Lower leg skin (tissue), 4 donors: ENCODE data around the gene PSMD13. TPM values are rescaled to one million over a fixed set of nuclear protein-coding genes. Genes with fewer than 3 reads are reported as not detected.

Experiments used
- DNase-seq, 2 donors: peaks; one replicate each; pipeline ENCODE4 v3.0.0-alpha.2; 2019; ENCODE audit warnings: low spot score in 2 of 2
- H3K4me3 ChIP-seq: fragments of 200-600 bp; sonication (generic); 2 replicates; pipeline ENCODE4 v1.5.1; 2017; ENCODE audit warnings: mild to moderate bottlenecking, low read depth; ENCODE audit not compliant: poor library complexity, severe bottlenecking
- CTCF ChIP-seq, 3 donors: fragments of 450-650 bp; IDR thresholded peaks; one replicate each; pipeline ENCODE4 v1.5.1; 2016; ENCODE audit warnings: antibody characterized with exemption in 3 of 3, mild to moderate bottlenecking in 3 of 3, moderate library complexity in 2 of 3
- POLR2A ChIP-seq, 2 donors: fragments of 450-650 bp; IDR thresholded peaks; one replicate each; pipeline ENCODE4 v1.6.1; 2016 to 2017; ENCODE audit warnings: antibody characterized with exemption in 2 of 2, mild to moderate bottlenecking in 1 of 2, moderate library complexity in 1 of 2
- WGBS, 2 donors: methylation state at CpG; one replicate each; pipeline ENCODE4 v1.1.5; 2018; 5-methylcytosine and 5-hydroxymethylcytosine counted together
- intact Hi-C: fragments of 100-400 bp; cut with DNase I; formaldehyde crosslinking; loops from one replicate; pipeline ENCODE4 v1.15.0; 2023; ENCODE audit warnings: low total_unique reads
- total RNA-seq, 4 donors: library from RNA; depleted of rRNA; stranded (reverse); fragments of >200 nt; gene quantifications; one replicate each; pipeline ENCODE4 v1.1.0, GENCODE V29; 2016

PSMD13 gene
- total RNA-seq, 4 donors from 2014 or later, result 65.1 to 115 (median 90.8) TPM

- DNase-seq, result peak in 1 of 2 donors; percentile 85
- TF ChIP-seq POLR2A (IDR thresholded peaks at IDR 0.05), result no peak
- TF ChIP-seq CTCF (IDR thresholded peaks at IDR 0.05), result no peak
- WGBS, 2 donors, result 26 to 65% methylated on average over 5 to 12 of the region's 14 CpGs
- intact Hi-C loops, result no loop called here
- no peak overlapping the region for H3K4me3 ChIP-seq
These were observed 52.6 kb downstream of the PSMD13 start for GRCh38 chr11:289398-289711.

DNA sequence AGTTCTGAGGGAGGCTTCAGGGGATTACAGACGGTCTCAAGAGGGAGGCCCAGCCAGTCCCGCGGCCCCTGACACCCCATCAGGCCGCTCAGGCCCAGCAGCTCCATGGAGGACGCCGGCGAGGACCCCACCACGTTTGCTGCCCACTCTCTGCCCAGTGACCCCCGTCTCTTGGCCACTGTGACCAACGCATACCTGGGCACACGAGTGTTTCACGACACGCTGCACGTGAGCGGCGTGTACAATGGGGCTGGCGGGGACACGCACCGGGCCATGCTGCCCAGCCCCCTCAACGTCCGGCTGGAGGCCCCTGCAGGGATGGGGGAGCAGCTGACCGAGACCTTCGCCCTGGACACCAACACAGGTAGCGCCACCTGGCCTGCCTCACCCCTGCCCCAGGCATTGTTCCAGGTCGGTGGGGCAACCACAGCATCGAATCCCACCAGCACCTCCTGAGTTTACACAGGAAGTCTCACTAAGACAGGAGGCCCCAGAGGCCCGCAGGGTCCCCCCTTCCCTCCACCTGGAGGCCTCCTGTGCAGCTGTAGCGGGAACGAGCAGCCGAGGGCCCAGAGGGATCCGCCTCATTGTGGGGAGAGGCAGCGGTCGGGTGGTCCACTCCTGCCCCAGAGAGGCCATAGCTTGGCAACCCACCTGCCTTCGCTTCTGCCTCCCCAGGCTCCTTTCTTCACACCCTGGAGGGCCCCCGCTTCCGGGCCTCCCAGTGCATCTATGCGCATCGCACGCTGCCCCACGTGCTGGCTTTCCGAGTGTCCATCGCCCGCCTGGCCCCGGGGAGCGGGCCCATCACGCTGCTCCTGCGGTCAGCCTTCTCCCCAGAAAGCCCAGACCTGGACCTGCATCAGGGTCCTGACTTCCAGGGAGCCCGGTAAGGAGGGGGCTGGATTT, 53.2 kb downstream of the PSMD13 start:
- intact Hi-C loops, result no loop called here
- H3K4me3 ChIP-seq, result no peak overlapping the region
- peak in 1 of 2 donors; percentile 86 for DNase-seq
- TF ChIP-seq POLR2A (IDR thresholded peaks at IDR 0.05) (no peak), CTCF (IDR thresholded peaks at IDR 0.05) (no peak)
- 81 to 89% methylated on average over 35 to 45 of the region's 48 CpGs for WGBS, 2 donors

DNA sequence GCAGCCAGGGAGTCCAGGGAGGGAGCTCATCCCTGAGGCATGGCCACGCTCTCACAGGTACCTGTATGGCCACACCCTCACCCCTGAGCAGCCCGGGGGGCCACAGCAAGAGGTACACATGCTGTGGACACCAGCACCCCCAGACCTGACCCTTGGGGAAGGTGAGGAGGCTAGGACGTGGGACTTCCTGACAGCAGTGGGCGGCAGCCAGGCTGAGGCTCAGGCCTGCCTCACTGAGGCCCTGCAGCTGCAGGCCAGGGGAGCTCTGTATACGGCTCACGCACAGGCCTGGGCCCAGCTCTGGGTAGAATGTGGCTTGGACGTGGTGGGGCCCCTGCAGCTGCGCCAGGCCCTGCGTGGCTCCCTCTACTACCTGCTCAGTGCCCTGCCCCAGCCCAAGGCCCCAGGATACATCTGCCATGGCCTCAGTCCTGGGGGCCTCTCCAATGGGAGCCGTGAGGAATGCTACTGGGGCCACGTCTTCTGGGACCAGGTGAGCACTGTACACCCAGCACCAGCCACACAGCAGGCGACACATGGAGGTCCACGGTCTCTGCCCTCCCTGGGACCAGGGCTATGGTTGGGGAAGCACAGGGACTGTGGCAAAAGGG, 54.0 kb downstream of the PSMD13 start:
- 91 to 94% methylated on average over 4 to 13 of the region's 13 CpGs for WGBS, 2 donors
- TF ChIP-seq POLR2A (IDR thresholded peaks at IDR 0.05) (no peak), CTCF (IDR thresholded peaks at IDR 0.05) (no peak)
- DNase-seq, result peak in 1 of 2 donors; percentile 78

DNA sequence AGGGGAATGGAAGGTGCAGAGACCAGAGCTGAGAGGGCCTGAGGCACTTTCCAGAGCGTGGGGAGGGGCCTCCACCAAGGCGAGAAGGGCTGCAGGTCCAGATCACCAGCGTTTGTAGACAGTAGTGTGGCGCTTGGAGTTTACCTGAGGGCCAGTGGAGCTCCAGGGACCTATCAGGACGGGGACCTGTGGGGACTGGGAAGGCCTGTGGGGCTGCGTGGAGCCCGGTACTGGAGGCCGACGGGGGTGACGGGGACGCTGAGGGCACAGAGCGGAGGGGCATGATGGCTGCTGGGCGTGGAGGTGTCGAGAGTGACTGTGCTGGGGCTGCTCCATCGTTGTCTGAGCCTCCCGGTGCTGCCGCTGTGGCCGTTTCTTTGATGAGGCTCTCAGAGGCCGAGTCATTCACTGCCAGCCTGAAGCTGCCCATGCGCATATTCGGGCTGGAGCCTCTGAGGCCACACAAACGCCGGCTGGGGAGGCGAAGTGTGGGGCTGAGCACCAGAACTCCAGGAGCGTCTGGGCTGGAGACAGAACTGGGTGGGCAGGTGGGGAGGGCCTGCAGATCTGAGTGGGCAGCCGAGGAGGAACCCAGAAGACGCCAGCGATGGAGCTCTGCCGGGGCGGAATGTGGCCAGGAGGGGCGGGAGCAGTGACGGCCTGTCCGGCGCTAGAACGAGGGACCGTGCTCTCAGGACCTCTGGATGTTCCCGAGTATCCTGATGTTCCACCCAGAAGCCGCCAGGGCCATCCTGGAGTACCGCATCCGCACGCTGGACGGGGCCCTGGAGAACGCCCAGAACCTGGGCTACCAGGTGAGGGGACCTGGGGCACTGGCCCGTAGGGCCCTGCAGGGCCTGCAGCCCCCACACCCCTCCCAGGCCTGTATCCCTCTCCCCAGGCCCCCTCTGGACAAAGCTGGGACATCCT, 54.8 kb downstream of the PSMD13 start:
- WGBS, 2 donors, result 87 to 88% methylated on average over 32 to 44 of the region's 44 CpGs
- peak in 1 of 2 donors; percentile 83 for DNase-seq
- intact Hi-C loops, result no loop called here
- H3K4me3 ChIP-seq, result no peak overlapping the region
- TF ChIP-seq CTCF (IDR thresholded peaks at IDR 0.05) (no peak), POLR2A (IDR thresholded peaks at IDR 0.05) (no peak)

More for the DNA sequence above, 54.0 kb downstream of the PSMD13 start:
- H3K4me3 ChIP-seq, result no peak overlapping the region
- intact Hi-C loops, result no loop called here

DNA sequence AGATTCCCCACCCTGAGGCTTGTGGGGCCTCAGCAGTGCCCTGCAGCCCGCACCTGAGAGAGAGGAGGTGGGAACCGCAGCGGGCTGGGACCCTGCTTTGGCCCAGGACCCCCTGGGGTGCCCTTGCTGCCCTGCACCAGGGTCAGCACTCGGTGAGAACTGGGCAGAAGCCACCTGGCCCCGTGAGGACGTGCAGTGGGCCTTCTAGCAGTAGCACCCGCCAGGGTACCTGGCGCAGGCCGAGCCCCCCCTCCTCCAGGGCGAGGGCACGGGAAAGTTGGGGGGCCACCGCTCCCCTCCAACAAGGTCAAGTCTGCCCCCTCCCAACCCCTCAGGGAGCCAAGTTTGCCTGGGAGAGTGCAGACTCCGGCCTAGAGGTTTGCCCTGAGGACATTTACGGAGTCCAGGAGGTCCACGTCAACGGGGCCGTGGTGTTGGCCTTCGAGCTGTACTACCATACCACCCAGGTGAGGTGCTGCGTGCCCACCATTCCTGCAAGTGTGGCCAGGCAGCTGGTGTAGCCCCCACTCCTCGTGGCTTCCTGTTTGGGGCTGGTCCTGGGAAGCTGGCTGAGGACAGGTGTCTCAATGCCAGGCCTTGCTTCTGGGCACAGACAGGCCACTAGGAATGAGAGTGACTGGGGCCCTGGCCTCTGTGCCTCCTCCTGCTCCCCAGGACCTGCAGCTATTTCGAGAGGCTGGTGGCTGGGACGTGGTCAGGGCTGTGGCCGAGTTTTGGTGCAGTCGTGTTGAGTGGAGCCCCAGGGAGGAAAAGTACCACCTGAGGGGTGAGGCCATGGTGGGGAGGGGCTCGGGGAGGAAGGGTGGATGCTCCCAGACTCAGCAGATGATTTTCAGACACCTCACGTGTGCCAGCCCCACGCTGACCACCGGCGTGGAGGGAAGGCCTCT, 55.7 kb downstream of the PSMD13 start:
- H3K4me3 ChIP-seq, result no peak overlapping the region
- TF ChIP-seq CTCF (IDR thresholded peaks at IDR 0.05), result no peak
- no peak for TF ChIP-seq POLR2A (IDR thresholded peaks at IDR 0.05)
- 90 to 91% methylated on average over 24 to 26 of the region's 29 CpGs for WGBS, 2 donors
- intact Hi-C loops, result no loop called here
- DNase-seq, result peak in 1 of 2 donors; percentile 82
